ENCODE results near the gene RABGEF1.
"Not testable (repeated sequence)": the region's sequence is repeated elsewhere in the genome, so short reads cannot be mapped to it uniquely, and the experiment has no call there.

- TF ChIP-seq, protein P1, sequence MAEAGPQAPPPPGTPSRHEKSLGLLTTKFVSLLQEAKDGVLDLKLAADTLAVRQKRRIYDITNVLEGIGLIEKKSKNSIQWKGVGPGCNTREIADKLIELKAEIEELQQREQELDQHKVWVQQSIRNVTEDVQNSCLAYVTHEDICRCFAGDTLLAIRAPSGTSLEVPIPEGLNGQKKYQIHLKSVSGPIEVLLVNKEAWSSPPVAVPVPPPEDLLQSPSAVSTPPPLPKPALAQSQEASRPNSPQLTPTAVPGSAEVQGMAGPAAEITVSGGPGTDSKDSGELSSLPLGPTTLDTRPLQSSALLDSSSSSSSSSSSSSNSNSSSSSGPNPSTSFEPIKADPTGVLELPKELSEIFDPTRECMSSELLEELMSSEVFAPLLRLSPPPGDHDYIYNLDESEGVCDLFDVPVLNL (CRISPR knock-in tag; IDR thresholded peaks at IDR 0.05; ENCODE audit: low read depth) = not testable (repeated sequence)
- not testable (repeated sequence) for TF ChIP-seq ZNF318 (IDR thresholded peaks at IDR 0.05; ENCODE audit: borderline replicate concordance in 1 of 2, low read depth in 1 of 2); POLR2AphosphoS5 (IDR thresholded peaks at IDR 0.05; ENCODE audit: control insufficient read depth, insufficient read depth, low read depth, low read length)
Measured at GRCh38 chr7:66817956-66818355, 77.4 kb downstream of the RABGEF1 start.
